Ectodermal cell (in vitro differentiated cells): ENCODE data around the gene EIF4G3.

Experiments used
- H3K27ac ChIP-seq: 2 replicates; pipeline ENCODE4 v1.7.0; 2013; ENCODE audit warnings: mild to moderate bottlenecking, low read depth, low read length; ENCODE audit not compliant: insufficient read depth, poor library complexity, severe bottlenecking
- H3K27me3 ChIP-seq: 2 replicates; pipeline ENCODE4 v1.7.0; 2013; ENCODE audit warnings: mild to moderate bottlenecking, low read length; ENCODE audit not compliant: insufficient read depth, control insufficient read depth, poor library complexity, severe bottlenecking
- H3K36me3 ChIP-seq: one replicate; pipeline ENCODE4 v1.7.0; 2013; ENCODE audit warnings: low read length; ENCODE audit not compliant: control insufficient read depth, insufficient read depth
- H3K4me1 ChIP-seq: one replicate; pipeline ENCODE4 v1.7.0; 2013; ENCODE audit warnings: low read length; ENCODE audit not compliant: control insufficient read depth, insufficient read depth
- H3K4me3 ChIP-seq: 2 replicates; pipeline ENCODE4 v1.7.0; 2013; ENCODE audit warnings: low read depth, low read length, control low read depth; ENCODE audit not compliant: insufficient read depth
- H3K9me3 ChIP-seq: 2 replicates; pipeline ENCODE4 v1.7.0; 2013; ENCODE audit warnings: mild to moderate bottlenecking, low read length, moderate library complexity; ENCODE audit not compliant: control insufficient read depth
- WGBS, 2 experiments: methylation state at CpG; one replicate each; pipeline ENCODE4 v1.1.7; 2013; ENCODE audit warnings: missing lambda C conversion rate in 2 of 2; 5-methylcytosine and 5-hydroxymethylcytosine counted together

Gene EIF4G3

GRCh38 chr1:21003281-21004045 is 173.2 kb downstream of the EIF4G3 start:
- 95 to 97% methylated on average over 3 of the region's 3 CpGs for WGBS, 2 experiments
- no peaks in the 10 kb centered on the region for H3K27me3 ChIP-seq
- no peaks in the 10 kb centered on the region for H3K36me3 ChIP-seq
- no peaks in the 10 kb centered on the region for H3K9me3 ChIP-seq
- H3K4me3 ChIP-seq = no peak overlapping the region
- no peaks in the 10 kb centered on the region for H3K4me1 ChIP-seq
- H3K27ac ChIP-seq = no peak overlapping the region

GRCh38 chr1:21001042-21001441 is 175.7 kb downstream of the EIF4G3 start:
- 89 to 100% methylated on average over 1 to 2 of the region's 2 CpGs for WGBS, 2 experiments
- no peaks in the 10 kb centered on the region for H3K27me3 ChIP-seq
- H3K9me3 ChIP-seq = no peaks in the 10 kb centered on the region
- H3K27ac ChIP-seq = no peak overlapping the region
- no peaks in the 10 kb centered on the region for H3K36me3 ChIP-seq
- H3K4me1 ChIP-seq = no peaks in the 10 kb centered on the region
- no peak overlapping the region for H3K4me3 ChIP-seq

GRCh38 chr1:21000245-21000594 is 176.5 kb downstream of the EIF4G3 start:
- Histone ChIP-seq H3K4me1 (no peaks in the 10 kb centered on the region), H3K27me3 (no peaks in the 10 kb centered on the region), H3K27ac (no peak overlapping the region), H3K4me3 (no peak overlapping the region), H3K36me3 (no peaks in the 10 kb centered on the region), H3K9me3 (no peaks in the 10 kb centered on the region)
- WGBS, 2 experiments = 95 to 100% methylated on average over 2 of the region's 2 CpGs

- no peaks in the 10 kb centered on the region for H3K27me3 ChIP-seq
- WGBS, 2 experiments = 86 to 100% methylated on average over 1 to 2 of the region's 4 CpGs
- H3K27ac ChIP-seq = no peak overlapping the region
- no peaks in the 10 kb centered on the region for H3K4me1 ChIP-seq
- no peak overlapping the region for H3K4me3 ChIP-seq
- no peaks in the 10 kb centered on the region for H3K36me3 ChIP-seq
- no peaks in the 10 kb centered on the region for H3K9me3 ChIP-seq
These were observed 177.0 kb downstream of the EIF4G3 start for GRCh38 chr1:20999525-21000244.

- no peak overlapping the region for H3K27ac ChIP-seq
- H3K27me3 ChIP-seq = no peaks in the 10 kb centered on the region
- H3K36me3 ChIP-seq = no peaks in the 10 kb centered on the region
- H3K4me1 ChIP-seq = no peaks in the 10 kb centered on the region
- H3K9me3 ChIP-seq = no peaks in the 10 kb centered on the region
- H3K4me3 ChIP-seq = no peak overlapping the region
These were observed 177.9 kb downstream of the EIF4G3 start for GRCh38 chr1:20998826-20999225.

- Histone ChIP-seq H3K27me3 (no peaks in the 10 kb centered on the region), H3K27ac (no peak overlapping the region), H3K36me3 (no peaks in the 10 kb centered on the region), H3K4me3 (no peak overlapping the region), H3K4me1 (no peaks in the 10 kb centered on the region), H3K9me3 (no peaks in the 10 kb centered on the region)
- 85% methylated on average over 3 of the region's 3 CpGs; no CpG with 5 or more reads in 1 of the 2 experiments for WGBS, 2 experiments
These were observed 179.0 kb downstream of the EIF4G3 start for GRCh38 chr1:20997602-20998224.

- Histone ChIP-seq H3K4me3 (no peak overlapping the region), H3K27me3 (no peaks in the 10 kb centered on the region), H3K27ac (no peak overlapping the region), H3K9me3 (no peaks in the 10 kb centered on the region), H3K4me1 (no peaks in the 10 kb centered on the region), H3K36me3 (no peaks in the 10 kb centered on the region)
These were observed 180.1 kb downstream of the EIF4G3 start for GRCh38 chr1:20996554-20996953.

GRCh38 chr1:20993716-20994575 is 182.8 kb downstream of the EIF4G3 start:
- H3K36me3 ChIP-seq = no peaks in the 10 kb centered on the region
- H3K4me3 ChIP-seq = no peak overlapping the region
- H3K9me3 ChIP-seq = no peaks in the 10 kb centered on the region
- no peaks in the 10 kb centered on the region for H3K4me1 ChIP-seq
- WGBS, 2 experiments = 93 to 94% methylated on average over 5 of the region's 5 CpGs
- no peak overlapping the region for H3K27ac ChIP-seq
- H3K27me3 ChIP-seq = no peaks in the 10 kb centered on the region

GRCh38 chr1:20992322-20993056 is 184.2 kb downstream of the EIF4G3 start:
- Histone ChIP-seq H3K27ac (no peak overlapping the region), H3K4me3 (no peak overlapping the region), H3K4me1 (no peaks in the 10 kb centered on the region), H3K27me3 (no peaks in the 10 kb centered on the region), H3K36me3 (no peaks in the 10 kb centered on the region), H3K9me3 (no peaks in the 10 kb centered on the region)
- 95 to 98% methylated on average over 2 of the region's 2 CpGs for WGBS, 2 experiments
